Mesenchymal stem cell (in vitro differentiated cells and primary cell): ENCODE results near the gene RASSF6.

ENCODE experiments used
- DNase-seq: peaks from one replicate; pipeline ENCODE4 v3.0.0-alpha.2; 2013
- H2AFZ ChIP-seq: one replicate; pipeline ENCODE4 v1.6.1; 2013; ENCODE audit warnings: low read depth, mild to moderate bottlenecking, control low read depth, inconsistent platforms, low read length, moderate library complexity
- H2AK5ac ChIP-seq: 2 replicates; pipeline ENCODE4 v1.6.1; 2013; ENCODE audit warnings: low read length, moderate library complexity, mild to moderate bottlenecking, inconsistent platforms; ENCODE audit not compliant: severe bottlenecking
- H2BK120ac ChIP-seq: one replicate; pipeline ENCODE4 v1.6.1; 2013; ENCODE audit warnings: low read depth, mild to moderate bottlenecking, inconsistent platforms, low read length, moderate library complexity
- H2BK12ac ChIP-seq, 2 experiments: one replicate each; pipeline ENCODE4 v1.6.1; 2013; ENCODE audit warnings: inconsistent platforms in 2 of 2, low read length in 2 of 2, mild to moderate bottlenecking in 2 of 2, moderate library complexity in 2 of 2, control low read depth in 1 of 2
- H2BK15ac ChIP-seq: one replicate; pipeline ENCODE4 v1.6.1; 2013; ENCODE audit warnings: mild to moderate bottlenecking, low read depth, inconsistent platforms; ENCODE audit not compliant: poor library complexity, severe bottlenecking
- H2BK5ac ChIP-seq: 2 replicates; pipeline ENCODE4 v1.6.1; 2013; ENCODE audit warnings: low read depth, mild to moderate bottlenecking, low read length, control low read depth, inconsistent platforms; ENCODE audit not compliant: poor library complexity, severe bottlenecking
- H3K14ac ChIP-seq, 2 experiments: one replicate each; pipeline ENCODE4 v1.6.1; 2013; ENCODE audit warnings: inconsistent platforms in 2 of 2, low read length in 2 of 2, control low read depth in 1 of 2, mild to moderate bottlenecking in 1 of 2, moderate library complexity in 1 of 2
- H3K18ac ChIP-seq, 2 experiments: one replicate each; pipeline ENCODE4 v1.6.1; 2013; ENCODE audit warnings: inconsistent platforms in 2 of 2, low read length in 2 of 2, control low read depth in 1 of 2, low read depth in 1 of 2, mild to moderate bottlenecking in 1 of 2
- H3K23ac ChIP-seq, 2 experiments: one replicate each; pipeline ENCODE4 v1.6.1; 2013; ENCODE audit warnings: inconsistent platforms in 2 of 2, low read length in 2 of 2, mild to moderate bottlenecking in 2 of 2, moderate library complexity in 2 of 2, control low read depth in 1 of 2
- H3K27ac ChIP-seq: 2 replicates; pipeline ENCODE4 v1.5.1; 2013; ENCODE audit warnings: mild to moderate bottlenecking, moderate library complexity, low read length, control low read depth, inconsistent platforms; ENCODE audit not compliant: poor library complexity, severe bottlenecking
- H3K27me3 ChIP-seq, 2 experiments: 2 replicates each; pipeline versions ENCODE4 v1.6.1 to v1.7.0; 2013; ENCODE audit warnings: low read length in 2 of 2, mild to moderate bottlenecking in 2 of 2, moderate library complexity in 2 of 2, control low read depth in 1 of 2, inconsistent platforms in 1 of 2; ENCODE audit not compliant: control insufficient read depth in 1 of 2, insufficient read depth in 1 of 2
- H3K36me3 ChIP-seq, 2 experiments: 2 replicates each; pipeline versions ENCODE4 v1.6.1 to v1.7.0; 2013; ENCODE audit warnings: low read length in 2 of 2, control low read depth in 1 of 2, inconsistent platforms in 1 of 2, low read depth in 1 of 2, mild to moderate bottlenecking in 1 of 2; ENCODE audit not compliant: insufficient read depth in 2 of 2, control insufficient read depth in 1 of 2
- H3K4ac ChIP-seq, 2 experiments: one replicate each; pipeline ENCODE4 v1.6.1; 2013; ENCODE audit warnings: inconsistent platforms in 2 of 2, low read length in 2 of 2, mild to moderate bottlenecking in 2 of 2, moderate library complexity in 2 of 2, control low read depth in 1 of 2, low read depth in 1 of 2
- H3K4me1 ChIP-seq: 2 replicates; pipeline ENCODE4 v1.6.1; 2013; ENCODE audit warnings: low read depth, low read length, control low read depth; ENCODE audit not compliant: control insufficient read depth, insufficient read depth
- H3K4me2 ChIP-seq: 2 replicates; pipeline ENCODE4 v1.6.1; 2013; ENCODE audit warnings: low read length, mild to moderate bottlenecking, inconsistent platforms; ENCODE audit not compliant: poor library complexity, severe bottlenecking
- H3K4me3 ChIP-seq, 2 experiments: 2 replicates each; pipeline versions ENCODE4 v1.5.1 to v1.7.0; 2013; ENCODE audit warnings: low read length in 2 of 2, mild to moderate bottlenecking in 2 of 2, control low read depth in 1 of 2, low read depth in 1 of 2; ENCODE audit not compliant: insufficient read depth in 1 of 2
- H3K79me1 ChIP-seq: replicated peaks from 2 replicates; pipeline ENCODE4 v1.6.1; 2013; ENCODE audit warnings: mild to moderate bottlenecking, control low read depth, low read length, inconsistent platforms; ENCODE audit not compliant: poor library complexity, severe bottlenecking
- H3K9ac ChIP-seq: 2 replicates; pipeline ENCODE4 v1.7.0; 2013; ENCODE audit warnings: mild to moderate bottlenecking, low read length, moderate library complexity
- H3K9me3 ChIP-seq: 2 replicates; pipeline ENCODE4 v1.7.0; 2013; ENCODE audit warnings: mild to moderate bottlenecking, low read length; ENCODE audit not compliant: control insufficient read depth
- H4K8ac ChIP-seq: one replicate; pipeline ENCODE4 v1.6.1; 2013; ENCODE audit warnings: inconsistent platforms, mild to moderate bottlenecking, low read length, moderate library complexity
- H4K91ac ChIP-seq: one replicate; pipeline ENCODE4 v1.6.1; 2013; ENCODE audit warnings: mild to moderate bottlenecking, low read length, inconsistent platforms
- WGBS: methylation state at CpG from one replicate; pipeline ENCODE4 v1.1.7; 2013; ENCODE audit warnings: mixed read lengths; 5-methylcytosine and 5-hydroxymethylcytosine counted together

The RASSF6 gene

GRCh38 chr4:73660808-73661207 lies 40.6 kb upstream of the RASSF6 start:
- H3K79me1 ChIP-seq, result no peaks in the 10 kb centered on the region
- H3K4me1 ChIP-seq, result peaks cover 4% of the 10 kb centered on the region
- peak overlapping the region; percentile 97 for H2AK5ac ChIP-seq
- H2AFZ ChIP-seq, result no peak overlapping the region
- no peak overlapping the region for H3K4me2 ChIP-seq
- WGBS, result 92% methylated on average over 2 of the region's 3 CpGs
- peak overlapping the region; percentile 95 for H3K27ac ChIP-seq
- H3K4me3 ChIP-seq, result no peak overlapping the region
- H3K18ac ChIP-seq, result peak overlapping the region in 1 of 2 experiments; percentile 29
- H2BK5ac ChIP-seq, result peak overlapping the region; percentile 68
- no peak overlapping the region for H3K9ac ChIP-seq
- no peak overlapping the region for H3K14ac ChIP-seq
- H3K23ac ChIP-seq, result no peak overlapping the region
- peak overlapping the region in 1 of 2 experiments; percentile 56 for H3K4ac ChIP-seq
- H4K91ac ChIP-seq, result no peak overlapping the region
- H3K27me3 ChIP-seq, result no peaks in the 10 kb centered on the region
- H3K36me3 ChIP-seq, result no peaks in the 10 kb centered on the region
- no peaks in the 10 kb centered on the region for H3K9me3 ChIP-seq
- H4K8ac ChIP-seq, result peak overlapping the region; percentile 60
- peak overlapping the region in 1 of 2 experiments; percentile 87 for H2BK12ac ChIP-seq
- no peak for DNase-seq
- H2BK15ac ChIP-seq, result peak overlapping the region; percentile 89
- no peak overlapping the region for H2BK120ac ChIP-seq

GRCh38 chr4:73653695-73654106 lies 33.5 kb upstream of the RASSF6 start:
- 0% methylated on average over 4 of the region's 7 CpGs for WGBS
- Histone ChIP-seq H3K4me1 (no peaks in the 10 kb centered on the region), H3K27me3 (no peaks in the 10 kb centered on the region), H3K4ac (no peak overlapping the region), H3K4me3 (no peak overlapping the region), H4K91ac (no peak overlapping the region), H3K4me2 (no peak overlapping the region), H2BK15ac (no peak overlapping the region), H2BK12ac (no peak overlapping the region), H2AK5ac (no peak overlapping the region), H3K14ac (no peak overlapping the region), H4K8ac (no peak overlapping the region), H3K27ac (no peak overlapping the region), H3K9me3 (no peaks in the 10 kb centered on the region), H3K9ac (no peak overlapping the region), H2BK5ac (no peak overlapping the region), H2AFZ (no peak overlapping the region), H3K18ac (no peak overlapping the region), H2BK120ac (no peak overlapping the region), H3K79me1 (no peaks in the 10 kb centered on the region), H3K23ac (no peak overlapping the region), H3K36me3 (no peaks in the 10 kb centered on the region)
- peak; percentile 77 for DNase-seq

GRCh38 chr4:73650250-73650649 lies 30.0 kb upstream of the RASSF6 start:
- H4K91ac ChIP-seq, result no peak overlapping the region
- no peak overlapping the region for H3K18ac ChIP-seq
- H2BK120ac ChIP-seq, result no peak overlapping the region
- H2AFZ ChIP-seq, result no peak overlapping the region
- no peaks in the 10 kb centered on the region for H3K4me1 ChIP-seq
- H3K4ac ChIP-seq, result no peak overlapping the region
- no peak overlapping the region for H2AK5ac ChIP-seq
- H3K36me3 ChIP-seq, result no peaks in the 10 kb centered on the region
- H3K9me3 ChIP-seq, result no peaks in the 10 kb centered on the region
- H3K27me3 ChIP-seq, result no peaks in the 10 kb centered on the region
- 100% methylated on average over 1 of the region's 3 CpGs for WGBS
- H2BK12ac ChIP-seq, result no peak overlapping the region
- H4K8ac ChIP-seq, result no peak overlapping the region
- H3K79me1 ChIP-seq, result no peaks in the 10 kb centered on the region
- no peak overlapping the region for H3K9ac ChIP-seq
- no peak for DNase-seq
- H2BK5ac ChIP-seq, result no peak overlapping the region
- H3K27ac ChIP-seq, result no peak overlapping the region
- H3K14ac ChIP-seq, result no peak overlapping the region
- H2BK15ac ChIP-seq, result no peak overlapping the region
- no peak overlapping the region for H3K23ac ChIP-seq
- H3K4me2 ChIP-seq, result no peak overlapping the region
- H3K4me3 ChIP-seq, result no peak overlapping the region

GRCh38 chr4:73648478-73648877 lies 28.2 kb upstream of the RASSF6 start:
- Histone ChIP-seq H3K4me3 (no peak overlapping the region), H3K9ac (no peak overlapping the region), H3K4me1 (no peaks in the 10 kb centered on the region), H2AFZ (no peak overlapping the region), H3K36me3 (no peaks in the 10 kb centered on the region), H3K14ac (no peak overlapping the region), H3K18ac (no peak overlapping the region), H3K27ac (no peak overlapping the region), H4K91ac (no peak overlapping the region), H2BK120ac (no peak overlapping the region), H2BK5ac (no peak overlapping the region), H2BK15ac (no peak overlapping the region), H2BK12ac (no peak overlapping the region), H3K79me1 (no peaks in the 10 kb centered on the region), H2AK5ac (no peak overlapping the region), H3K4ac (no peak overlapping the region), H3K23ac (no peak overlapping the region), H3K4me2 (no peak overlapping the region), H4K8ac (no peak overlapping the region), H3K27me3 (no peaks in the 10 kb centered on the region), H3K9me3 (no peaks in the 10 kb centered on the region)
- DNase-seq, result no peak
- WGBS, result 85% methylated on average over 2 of the region's 3 CpGs
